Measurements from ENCODE around the gene RAP1GAP. TPM values are rescaled to one million over a fixed set of nuclear protein-coding genes. Genes with fewer than 3 reads are reported as not detected.
A peak's percentile ranks its signal among the peaks of the same experiment; 100 is the strongest.

RAP1GAP gene
- polyA plus RNA-seq, result 10 to 100 TPM; 15.9 to 81.8 (median 19.4) TPM
- long read RNA-seq, donor 1, result 0 reads
- long read RNA-seq, donor 2, partial matches to known transcripts, result 0 of 1 reads
- long read RNA-seq, donor 2, other reads (novel, unspliced or antisense), result 0 of 1 reads
- long read RNA-seq, donor 3, result 0 reads
- long read RNA-seq, donor 4, result 0 reads
- long read RNA-seq, donor 5, result 0 reads
- long read RNA-seq, donor 6, partial matches to known transcripts, result 0 of 4 reads
- long read RNA-seq, donor 6, other reads (novel, unspliced or antisense), result 0 of 4 reads
- long read RNA-seq, donor 7, result 0 reads
- long read RNA-seq, donor 8, result 0 reads
- long read RNA-seq, donor 9, result 0 reads
- long read RNA-seq, donor 10, partial matches to known transcripts, result 0 of 2 reads
- long read RNA-seq, donor 10, other reads (novel, unspliced or antisense), result 0 of 2 reads

DNA sequence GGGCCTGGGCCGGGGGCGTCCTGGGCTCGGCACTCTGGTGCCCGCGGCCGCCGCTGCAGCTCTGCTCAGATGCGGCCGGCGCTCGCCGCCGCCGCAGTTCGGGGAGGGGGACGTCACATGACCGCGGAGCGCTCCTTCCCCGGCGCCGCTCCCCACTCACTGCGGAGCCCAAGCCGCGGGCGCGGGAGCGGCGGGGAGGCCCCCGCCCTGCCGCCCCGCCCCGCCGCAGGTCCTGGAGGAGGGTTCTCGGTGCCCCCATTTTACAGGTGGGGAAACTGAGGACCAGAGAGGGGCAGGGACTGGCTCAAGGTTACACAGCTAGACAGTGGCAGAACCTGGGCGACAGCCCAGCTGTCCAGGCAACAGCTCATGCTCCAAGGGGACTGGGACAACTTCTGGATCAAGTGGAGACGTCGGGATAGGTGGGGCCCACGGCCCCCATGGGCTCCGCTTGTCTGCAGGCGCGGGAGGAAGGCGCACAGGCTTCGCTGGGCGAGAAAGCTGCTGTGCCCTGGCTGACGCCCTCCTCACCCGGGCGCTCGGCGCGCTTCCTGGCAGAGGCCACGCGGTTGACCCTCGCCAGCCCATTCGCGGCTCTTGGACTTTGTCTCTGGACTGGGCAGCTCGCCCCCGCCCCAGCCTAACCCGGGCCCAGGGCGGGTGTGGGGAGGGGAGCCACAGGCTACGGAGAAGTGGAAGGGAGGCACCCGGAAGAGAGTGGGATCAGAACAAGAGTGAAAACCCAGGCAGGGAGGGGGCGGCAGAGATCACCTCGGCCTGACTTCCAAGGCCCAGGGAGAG lies at the start of gene RAP1GAP:
RAP1GAP (minus strand) TSS at position 100 of the 801 bp plus-strand sequence. CDS start 49,325 bp downstream, outside the sequence.
- 0 to 2% (median 1%) methylated on average over 37 to 64 of the region's 64 CpGs for WGBS, 3 donors
- Histone ChIP-seq H3K27me3 (ENCODE audit: control insufficient read depth in 3 of 3, insufficient read depth in 3 of 3, low read length in 3 of 3) (peaks cover 0 to 24% (median 5%) of the 10 kb centered on the region in 3 donors), H3K4me1 (ENCODE audit: control insufficient read depth in 3 of 3, insufficient read depth in 2 of 3, low read depth in 1 of 3, low read length in 2 of 3) (peaks cover 0 to 25% (median 8%) of the 10 kb centered on the region in 3 donors), H3K9me3 (ENCODE audit: control insufficient read depth in 2 of 2, insufficient read depth in 1 of 2, low read depth in 1 of 2, low read length in 1 of 2) (no peaks in the 10 kb centered on the region), H3K36me3 (ENCODE audit: control insufficient read depth in 3 of 3, insufficient read depth in 2 of 3, low read depth in 1 of 3, low read length in 3 of 3) (no peaks in the 10 kb centered on the region), H3K4me3 (ENCODE audit: low read depth in 1 of 3, low read length in 3 of 3) (peak within 1 kb of the TSS in 2 of 3 donors; percentile 38 to 43), H3K27ac (ENCODE audit: low read depth in 1 of 3, low read length in 2 of 3) (no peak within 1 kb of the TSS)
- DNase-seq (peak; percentile 44 to 76), FAIRE-seq (no peak)

DNA sequence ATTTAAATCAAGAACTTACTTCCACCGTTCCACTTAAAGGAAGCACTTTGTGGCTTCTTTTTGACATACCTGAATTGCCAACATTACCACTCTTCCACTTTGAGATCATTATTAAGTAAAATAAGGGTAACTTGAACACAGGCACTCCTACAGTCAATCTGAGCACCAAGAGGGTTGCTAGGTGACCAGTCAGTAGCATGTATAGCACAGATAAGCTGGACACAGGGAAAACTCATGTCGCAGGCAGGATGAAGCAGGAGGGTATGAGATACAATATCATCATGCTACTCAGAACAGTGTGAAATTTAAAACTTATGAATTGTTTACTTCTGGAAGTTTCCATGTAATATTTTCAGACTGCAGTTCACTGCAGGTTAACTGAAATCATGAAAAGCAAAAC lies 47.0 kb upstream of the RAP1GAP start:
- DNase-seq (no peak), FAIRE-seq (no peak)
- Histone ChIP-seq H3K27ac (ENCODE audit: low read depth in 1 of 3, low read length in 2 of 3) (no peak overlapping the region), H3K4me1 (ENCODE audit: control insufficient read depth in 3 of 3, insufficient read depth in 2 of 3, low read depth in 1 of 3, low read length in 2 of 3) (no peaks in the 10 kb centered on the region), H3K27me3 (ENCODE audit: control insufficient read depth in 3 of 3, insufficient read depth in 3 of 3, low read length in 3 of 3) (no peaks in the 10 kb centered on the region), H3K36me3 (ENCODE audit: control insufficient read depth in 3 of 3, insufficient read depth in 2 of 3, low read depth in 1 of 3, low read length in 3 of 3) (peaks cover 19 to 53% (median 20%) of the 10 kb centered on the region in 3 donors), H3K9me3 (ENCODE audit: control insufficient read depth in 2 of 2, insufficient read depth in 1 of 2, low read depth in 1 of 2, low read length in 1 of 2) (no peaks in the 10 kb centered on the region), H3K4me3 (ENCODE audit: low read depth in 1 of 3, low read length in 3 of 3) (no peak overlapping the region)
- 82 to 91% (median 82%) methylated on average over 2 of the region's 2 CpGs for WGBS, 3 donors

DNA sequence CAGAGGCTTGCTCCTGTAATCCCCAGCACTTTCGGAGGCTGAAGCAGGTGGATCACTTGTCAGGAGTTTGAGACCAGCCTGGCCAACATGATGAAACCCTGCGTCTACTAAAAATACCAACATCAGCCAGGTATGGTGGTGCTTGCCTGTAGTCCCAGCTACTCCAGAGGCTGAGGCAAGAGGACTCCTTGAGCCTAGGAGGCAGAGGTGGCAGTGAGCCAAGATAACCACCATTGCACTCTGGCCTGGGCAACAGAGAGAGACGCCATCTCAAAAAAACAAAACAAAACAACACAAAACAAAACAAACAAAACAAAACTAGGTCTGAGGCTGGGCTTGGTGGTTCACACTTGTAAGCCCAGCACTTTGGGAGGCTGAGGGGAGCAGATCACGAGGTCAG lies 38.7 kb upstream of the RAP1GAP start:
- no peak for FAIRE-seq

GRCh38 chr1:21707086-21707840 lies 38.1 kb upstream of the RAP1GAP start:
- 73 to 76% (median 76%) methylated on average over 5 of the region's 5 CpGs for WGBS, 3 donors
- FAIRE-seq, result no peak

More for the DNA sequence above, 38.7 kb upstream of the RAP1GAP start:
- H3K4me1 ChIP-seq (ENCODE audit: control insufficient read depth in 3 of 3, insufficient read depth in 2 of 3, low read depth in 1 of 3, low read length in 2 of 3), result no peaks in the 10 kb centered on the region
- H3K9me3 ChIP-seq (ENCODE audit: control insufficient read depth in 2 of 2, insufficient read depth in 1 of 2, low read depth in 1 of 2, low read length in 1 of 2), result no peaks in the 10 kb centered on the region
- DNase-seq, result no peak
- 89 to 91% (median 91%) methylated on average over 4 of the region's 4 CpGs for WGBS, 3 donors
- H3K36me3 ChIP-seq (ENCODE audit: control insufficient read depth in 3 of 3, insufficient read depth in 2 of 3, low read depth in 1 of 3, low read length in 3 of 3), result peaks cover 5 to 27% (median 10%) of the 10 kb centered on the region in 3 donors
- H3K27ac ChIP-seq (ENCODE audit: low read depth in 1 of 3, low read length in 2 of 3), result no peak overlapping the region
- no peak overlapping the region for H3K4me3 ChIP-seq (ENCODE audit: low read depth in 1 of 3, low read length in 3 of 3)
- H3K27me3 ChIP-seq (ENCODE audit: control insufficient read depth in 3 of 3, insufficient read depth in 3 of 3, low read length in 3 of 3), result no peaks in the 10 kb centered on the region

GRCh38 chr1:21706151-21706835 lies 37.1 kb upstream of the RAP1GAP start:
- H3K27ac ChIP-seq (ENCODE audit: low read depth in 1 of 3, low read length in 2 of 3), result no peak overlapping the region
- DNase-seq, result peak in 1 of 2 donors; percentile 9
- no peak for FAIRE-seq
- no peaks in the 10 kb centered on the region for H3K9me3 ChIP-seq (ENCODE audit: control insufficient read depth in 2 of 2, insufficient read depth in 1 of 2, low read depth in 1 of 2, low read length in 1 of 2)
- H3K4me3 ChIP-seq (ENCODE audit: low read depth in 1 of 3, low read length in 3 of 3), result no peak overlapping the region
- H3K36me3 ChIP-seq (ENCODE audit: control insufficient read depth in 3 of 3, insufficient read depth in 2 of 3, low read depth in 1 of 3, low read length in 3 of 3), result peaks cover 6 to 29% (median 7%) of the 10 kb centered on the region in 3 donors
- 77 to 91% (median 83%) methylated on average over 8 of the region's 8 CpGs for WGBS, 3 donors
- H3K27me3 ChIP-seq (ENCODE audit: control insufficient read depth in 3 of 3, insufficient read depth in 3 of 3, low read length in 3 of 3), result no peaks in the 10 kb centered on the region
- H3K4me1 ChIP-seq (ENCODE audit: control insufficient read depth in 3 of 3, insufficient read depth in 2 of 3, low read depth in 1 of 3, low read length in 2 of 3), result no peaks in the 10 kb centered on the region

More at GRCh38 chr1:21707086-21707840, 38.1 kb upstream of the RAP1GAP start:
- Histone ChIP-seq H3K36me3 (ENCODE audit: control insufficient read depth in 3 of 3, insufficient read depth in 2 of 3, low read depth in 1 of 3, low read length in 3 of 3) (peaks cover 5 to 28% (median 10%) of the 10 kb centered on the region in 3 donors), H3K27me3 (ENCODE audit: control insufficient read depth in 3 of 3, insufficient read depth in 3 of 3, low read length in 3 of 3) (no peaks in the 10 kb centered on the region), H3K9me3 (ENCODE audit: control insufficient read depth in 2 of 2, insufficient read depth in 1 of 2, low read depth in 1 of 2, low read length in 1 of 2) (no peaks in the 10 kb centered on the region), H3K4me3 (ENCODE audit: low read depth in 1 of 3, low read length in 3 of 3) (no peak overlapping the region), H3K27ac (ENCODE audit: low read depth in 1 of 3, low read length in 2 of 3) (no peak overlapping the region), H3K4me1 (ENCODE audit: control insufficient read depth in 3 of 3, insufficient read depth in 2 of 3, low read depth in 1 of 3, low read length in 2 of 3) (no peaks in the 10 kb centered on the region)
- no peak for DNase-seq

GRCh38 chr1:21705303-21705980 lies 36.3 kb upstream of the RAP1GAP start:
- no peaks in the 10 kb centered on the region for H3K9me3 ChIP-seq (ENCODE audit: control insufficient read depth in 2 of 2, insufficient read depth in 1 of 2, low read depth in 1 of 2, low read length in 1 of 2)
- DNase-seq, result no peak
- H3K27ac ChIP-seq (ENCODE audit: low read depth in 1 of 3, low read length in 2 of 3), result no peak overlapping the region
- H3K36me3 ChIP-seq (ENCODE audit: control insufficient read depth in 3 of 3, insufficient read depth in 2 of 3, low read depth in 1 of 3, low read length in 3 of 3), result peaks cover 6 to 36% (median 7%) of the 10 kb centered on the region in 3 donors
- no peaks in the 10 kb centered on the region for H3K27me3 ChIP-seq (ENCODE audit: control insufficient read depth in 3 of 3, insufficient read depth in 3 of 3, low read length in 3 of 3)
- no peak for FAIRE-seq
- no peak overlapping the region for H3K4me3 ChIP-seq (ENCODE audit: low read depth in 1 of 3, low read length in 3 of 3)
- H3K4me1 ChIP-seq (ENCODE audit: control insufficient read depth in 3 of 3, insufficient read depth in 2 of 3, low read depth in 1 of 3, low read length in 2 of 3), result no peaks in the 10 kb centered on the region
- WGBS, 3 donors, result 71 to 85% (median 75%) methylated on average over 4 of the region's 4 CpGs

DNA sequence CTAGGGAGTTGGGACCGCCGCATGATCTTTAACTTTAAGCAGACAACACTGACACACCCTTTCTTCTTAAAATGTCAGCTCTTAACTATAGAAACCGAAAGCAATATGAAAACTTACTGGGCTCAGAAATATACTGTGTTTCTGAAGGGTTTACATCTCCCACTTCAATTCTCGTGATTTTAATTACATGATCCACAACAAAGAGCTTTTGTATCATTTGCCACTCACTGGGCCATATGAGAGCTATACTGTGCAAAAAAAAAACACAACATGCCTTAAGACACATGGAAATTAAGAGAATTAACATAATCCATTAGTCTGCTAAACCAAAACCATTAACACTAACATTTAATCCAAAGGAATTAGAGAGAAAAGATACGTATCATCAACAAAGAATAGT lies 35.0 kb upstream of the RAP1GAP start:
- DNase-seq, result no peak
- Histone ChIP-seq H3K4me3 (ENCODE audit: low read depth in 1 of 3, low read length in 3 of 3) (no peak overlapping the region), H3K27me3 (ENCODE audit: control insufficient read depth in 3 of 3, insufficient read depth in 3 of 3, low read length in 3 of 3) (no peaks in the 10 kb centered on the region), H3K9me3 (ENCODE audit: control insufficient read depth in 2 of 2, insufficient read depth in 1 of 2, low read depth in 1 of 2, low read length in 1 of 2) (no peaks in the 10 kb centered on the region), H3K27ac (ENCODE audit: low read depth in 1 of 3, low read length in 2 of 3) (no peak overlapping the region), H3K36me3 (ENCODE audit: control insufficient read depth in 3 of 3, insufficient read depth in 2 of 3, low read depth in 1 of 3, low read length in 3 of 3) (peaks cover 7 to 38% (median 9%) of the 10 kb centered on the region in 3 donors), H3K4me1 (ENCODE audit: control insufficient read depth in 3 of 3, insufficient read depth in 2 of 3, low read depth in 1 of 3, low read length in 2 of 3) (no peaks in the 10 kb centered on the region)
- WGBS, 3 donors, result 51 to 72% (median 64%) methylated on average over 5 of the region's 5 CpGs
- FAIRE-seq, result no peak

Data from small intestine (tissue), 16 donors.